KMS-11 (cell line): ENCODE data around the gene TMEM187.

Experiments
- H2AFZ ChIP-seq: fragments of 200-600 bp; sonication (generic); 2 replicates; pipeline ENCODE4 v1.6.1; 2016; ENCODE audit warnings: antibody characterized with exemption, mixed run types, low read depth
- H3K27ac ChIP-seq: fragments of 200-600 bp; sonication (generic); 2 replicates; pipeline ENCODE4 v1.6.1; 2016; ENCODE audit warnings: mild to moderate bottlenecking, mixed run types
- H3K27me3 ChIP-seq: fragments of 200-600 bp; sonication (generic); 2 replicates; pipeline ENCODE4 v1.6.1; 2017; ENCODE audit warnings: mild to moderate bottlenecking, low read depth, mixed run types, moderate library complexity; ENCODE audit not compliant: insufficient read depth
- H3K36me3 ChIP-seq: fragments of 200-600 bp; sonication (generic); 2 replicates; pipeline ENCODE4 v1.6.1; 2017; ENCODE audit warnings: mild to moderate bottlenecking, mixed run types; ENCODE audit not compliant: insufficient read depth
- H3K4me1 ChIP-seq: fragments of 200-600 bp; sonication (generic); 2 replicates; pipeline ENCODE4 v1.6.1; 2016; ENCODE audit warnings: mild to moderate bottlenecking, low read depth, mixed run types; ENCODE audit not compliant: poor library complexity, severe bottlenecking
- H3K4me2 ChIP-seq: fragments of 200-600 bp; sonication (generic); 2 replicates; pipeline ENCODE4 v1.7.0; 2016; ENCODE audit warnings: mild to moderate bottlenecking, mixed run types
- H3K4me3 ChIP-seq: fragments of 200-600 bp; sonication (generic); IDR thresholded peaks from 2 replicates; pipeline ENCODE4 v1.6.1; 2017; ENCODE audit warnings: low read depth, low read length, mixed read lengths; ENCODE audit not compliant: insufficient read depth
- H3K79me2 ChIP-seq: fragments of 200-600 bp; sonication (generic); 2 replicates; pipeline ENCODE4 v1.6.1; 2016; ENCODE audit warnings: low read depth, mixed run types; ENCODE audit not compliant: insufficient read depth
- H3K9ac ChIP-seq: fragments of 200-600 bp; sonication (generic); 2 replicates; pipeline ENCODE4 v1.6.1; 2016; ENCODE audit warnings: mild to moderate bottlenecking, mixed run types
- H4K20me1 ChIP-seq: fragments of 200-600 bp; sonication (generic); 2 replicates; pipeline ENCODE4 v1.6.1; 2016; ENCODE audit warnings: mild to moderate bottlenecking, mixed run types; ENCODE audit not compliant: insufficient read depth
- TF ChIP-seq, protein P1 (sequence below): fragments of 200-600 bp; sonication (generic); conservative IDR thresholded peaks from 2 replicates; pipeline ENCODE4 v1.6.1; 2017; ENCODE audit warnings: low read depth, mild to moderate bottlenecking, antibody characterized with exemption, low read length, moderate library complexity, mixed read lengths

The TMEM187 gene

DNA sequence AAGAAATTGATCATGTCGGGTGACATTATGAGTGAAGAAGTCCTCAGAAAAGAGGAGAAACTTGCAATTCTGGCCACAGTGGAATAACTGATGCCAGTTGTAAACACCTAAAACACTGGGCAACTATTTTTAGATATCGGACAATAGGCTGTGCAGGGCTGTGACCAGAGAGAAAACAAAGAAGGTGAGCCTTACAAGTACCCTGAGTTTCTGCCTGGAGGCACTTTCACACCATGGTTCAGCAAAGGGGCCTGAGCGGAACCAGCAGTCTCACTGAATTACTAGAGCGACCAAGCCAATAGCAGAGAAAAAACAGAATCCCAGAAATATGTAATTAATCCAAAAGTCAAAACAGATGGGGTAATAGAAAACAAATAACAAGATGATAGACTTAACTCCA, 36.0 kb downstream of the TMEM187 start:
- Histone ChIP-seq H3K79me2 (no peaks in the 10 kb centered on the region), H3K27ac (peak overlapping the region; percentile 42; the same call in 1 of the 2 replicates), H3K27me3 (no peaks in the 10 kb centered on the region)

DNA sequence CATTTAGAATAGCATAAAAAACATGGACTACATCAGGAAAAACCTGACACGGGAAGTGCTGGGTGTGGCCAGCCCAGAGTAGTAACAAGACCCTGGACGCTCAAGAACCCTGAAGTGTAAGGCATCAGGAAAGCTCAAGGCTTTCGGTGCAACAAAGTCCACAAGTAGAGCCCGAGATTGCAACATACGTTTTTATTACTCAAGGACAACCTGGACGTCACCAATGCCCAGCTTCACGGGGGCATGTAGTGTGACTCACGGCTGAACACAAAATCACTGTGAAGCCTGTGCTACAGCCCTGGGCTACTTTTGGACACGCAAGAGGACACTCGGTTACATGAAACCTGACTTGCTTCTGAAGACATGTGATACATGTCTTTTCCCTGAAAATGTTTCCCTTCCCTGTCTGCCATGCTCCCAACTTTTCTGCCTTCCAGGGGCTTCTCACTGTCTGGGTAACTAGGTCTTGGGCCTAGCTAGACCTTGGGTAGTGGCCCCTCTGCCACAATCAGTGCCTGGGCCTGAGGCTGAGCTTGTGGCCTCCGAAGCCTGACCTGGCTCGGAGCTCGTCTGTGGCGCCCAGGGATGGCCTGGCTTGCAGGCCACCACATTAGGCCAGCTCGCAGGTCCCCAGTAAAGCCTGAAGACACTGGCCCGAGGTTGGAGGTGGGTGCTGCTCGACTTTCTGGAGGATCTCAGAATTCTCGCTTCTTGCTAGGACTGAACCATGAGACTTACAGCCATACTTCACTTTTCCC, 38.0 kb downstream of the TMEM187 start:
- Histone ChIP-seq H3K36me3 (0 out of 2 replicates have a peak, but pooled peaks cover 5% of the 10 kb centered on the region), H3K9ac (no peak overlapping the region), H2AFZ (no peak overlapping the region), H3K27ac (no peak overlapping the region), H3K4me3 (no peak overlapping the region), H3K27me3 (no peaks in the 10 kb centered on the region), H4K20me1 (no peaks in the 10 kb centered on the region), H3K4me1 (peaks cover 44% of the 10 kb centered on the region), H3K79me2 (no peaks in the 10 kb centered on the region), H3K4me2 (no peak overlapping the region)
- TF ChIP-seq, protein P1, sequence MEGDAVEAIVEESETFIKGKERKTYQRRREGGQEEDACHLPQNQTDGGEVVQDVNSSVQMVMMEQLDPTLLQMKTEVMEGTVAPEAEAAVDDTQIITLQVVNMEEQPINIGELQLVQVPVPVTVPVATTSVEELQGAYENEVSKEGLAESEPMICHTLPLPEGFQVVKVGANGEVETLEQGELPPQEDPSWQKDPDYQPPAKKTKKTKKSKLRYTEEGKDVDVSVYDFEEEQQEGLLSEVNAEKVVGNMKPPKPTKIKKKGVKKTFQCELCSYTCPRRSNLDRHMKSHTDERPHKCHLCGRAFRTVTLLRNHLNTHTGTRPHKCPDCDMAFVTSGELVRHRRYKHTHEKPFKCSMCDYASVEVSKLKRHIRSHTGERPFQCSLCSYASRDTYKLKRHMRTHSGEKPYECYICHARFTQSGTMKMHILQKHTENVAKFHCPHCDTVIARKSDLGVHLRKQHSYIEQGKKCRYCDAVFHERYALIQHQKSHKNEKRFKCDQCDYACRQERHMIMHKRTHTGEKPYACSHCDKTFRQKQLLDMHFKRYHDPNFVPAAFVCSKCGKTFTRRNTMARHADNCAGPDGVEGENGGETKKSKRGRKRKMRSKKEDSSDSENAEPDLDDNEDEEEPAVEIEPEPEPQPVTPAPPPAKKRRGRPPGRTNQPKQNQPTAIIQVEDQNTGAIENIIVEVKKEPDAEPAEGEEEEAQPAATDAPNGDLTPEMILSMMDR, result no peak

More for the DNA sequence above, 36.0 kb downstream of the TMEM187 start:
- peaks cover 45% of the 10 kb centered on the region for H3K4me1 ChIP-seq
- peak overlapping the region; percentile 21; the same call in 1 of the 2 replicates for H3K4me2 ChIP-seq
- no peak overlapping the region; the same call in 1 of the 2 replicates for H3K9ac ChIP-seq
- no peak overlapping the region for H2AFZ ChIP-seq
- H3K4me3 ChIP-seq, result no peak overlapping the region
- TF ChIP-seq, protein P1, result no peak
- H3K36me3 ChIP-seq, result 0 out of 2 replicates have a peak, but pooled peaks cover 2% of the 10 kb centered on the region
- H4K20me1 ChIP-seq, result no peaks in the 10 kb centered on the region

DNA sequence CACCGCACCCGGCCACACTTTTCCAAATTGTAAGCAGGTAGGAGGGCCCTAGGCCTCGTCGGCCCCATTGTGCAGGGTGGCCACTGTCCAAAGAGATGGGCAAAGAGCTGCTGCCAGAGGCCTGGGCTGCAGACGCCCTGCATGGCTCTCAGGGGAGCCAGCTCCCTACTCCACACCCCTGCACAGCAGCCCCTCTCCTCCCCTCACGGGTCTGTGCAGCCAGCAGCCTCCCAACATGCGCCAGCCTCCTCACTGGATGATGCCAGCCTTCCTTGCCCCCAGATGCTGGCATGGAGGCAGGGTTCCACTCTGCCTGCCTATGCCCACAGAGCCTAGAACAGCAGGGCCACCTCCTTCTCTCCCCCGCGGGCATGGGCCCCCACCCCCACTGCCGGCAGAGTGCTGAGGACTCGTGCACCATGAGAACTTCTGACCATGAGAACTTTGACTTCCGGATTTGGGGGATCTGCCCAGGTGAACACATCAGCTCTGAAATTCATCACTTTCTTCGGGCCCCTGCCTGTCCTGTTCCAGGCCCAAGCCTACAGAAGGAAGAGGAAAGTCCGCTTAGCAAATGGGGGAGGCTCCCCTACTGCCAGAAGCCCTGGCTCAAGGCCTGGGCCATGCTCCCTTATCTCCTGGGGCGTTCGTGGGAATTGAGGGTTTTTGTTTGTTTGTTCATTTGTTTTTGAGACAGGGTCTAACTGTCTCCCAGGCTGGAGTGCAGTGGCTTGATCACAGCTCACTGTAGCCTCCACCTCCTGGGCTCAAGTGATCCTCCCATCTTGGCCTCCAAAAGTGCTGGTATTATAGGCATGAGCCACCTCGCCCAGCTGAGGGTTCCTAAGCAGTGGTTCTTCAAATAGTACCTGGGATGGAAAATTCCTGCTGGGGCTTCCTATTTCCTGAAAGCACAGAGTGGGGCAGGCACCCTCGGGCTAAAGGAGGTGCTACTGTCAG, 39.1 kb downstream of the TMEM187 start:
- Histone ChIP-seq H3K36me3 (0 out of 2 replicates have a peak, but pooled peaks cover 5% of the 10 kb centered on the region), H3K9ac (no peak overlapping the region), H4K20me1 (no peaks in the 10 kb centered on the region), H3K79me2 (peaks cover 8% of the 10 kb centered on the region), H2AFZ (no peak overlapping the region), H3K4me3 (no peak overlapping the region), H3K4me2 (no peak overlapping the region), H3K27me3 (no peaks in the 10 kb centered on the region), H3K27ac (no peak overlapping the region; the same call in 1 of the 2 replicates), H3K4me1 (peaks cover 44% of the 10 kb centered on the region)
- TF ChIP-seq, protein P1, result no peak

DNA sequence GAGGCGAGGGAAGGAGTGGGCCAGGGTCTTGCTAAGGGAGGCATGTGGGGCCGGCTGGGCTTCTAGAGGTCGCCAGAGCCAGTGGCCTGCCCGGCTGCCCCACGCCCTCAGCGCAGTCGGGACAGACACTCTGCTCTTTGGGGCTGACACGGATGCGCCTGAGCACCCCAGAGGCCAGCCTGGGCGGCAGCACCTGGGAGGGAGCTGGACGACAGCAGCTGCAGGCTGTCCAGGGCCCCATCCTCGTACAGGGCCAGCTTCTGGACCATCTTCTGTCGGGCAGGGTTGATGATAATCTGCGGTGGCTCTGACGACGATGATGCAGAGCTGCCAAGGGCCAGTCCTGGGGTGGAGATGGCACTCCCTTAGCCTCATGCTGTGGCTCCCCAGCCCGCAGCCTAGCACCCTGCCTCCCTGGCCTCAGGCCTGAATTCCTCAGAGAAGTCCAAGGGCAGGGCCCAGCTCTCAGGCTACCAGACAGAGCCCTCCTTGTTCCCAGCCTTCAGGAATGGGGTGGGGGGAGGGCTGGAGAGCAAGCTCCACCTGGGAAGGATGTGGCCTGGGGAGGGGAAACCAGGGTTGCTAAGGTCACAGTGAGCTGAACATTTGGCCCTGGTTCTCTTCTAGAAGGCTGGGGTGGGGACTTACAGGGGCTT, 39.9 kb downstream of the TMEM187 start:
- Histone ChIP-seq H3K36me3 (0 out of 2 replicates have a peak, but pooled peaks cover 5% of the 10 kb centered on the region), H2AFZ (no peak overlapping the region), H3K9ac (no peak overlapping the region), H4K20me1 (no peaks in the 10 kb centered on the region), H3K27ac (no peak overlapping the region), H3K4me2 (no peak overlapping the region), H3K27me3 (no peaks in the 10 kb centered on the region), H3K4me1 (peaks cover 52% of the 10 kb centered on the region), H3K79me2 (peaks cover 16% of the 10 kb centered on the region), H3K4me3 (no peak overlapping the region)
- TF ChIP-seq, protein P1, result no peak
